ENCODE results near the gene CHRNA4.

DNA sequence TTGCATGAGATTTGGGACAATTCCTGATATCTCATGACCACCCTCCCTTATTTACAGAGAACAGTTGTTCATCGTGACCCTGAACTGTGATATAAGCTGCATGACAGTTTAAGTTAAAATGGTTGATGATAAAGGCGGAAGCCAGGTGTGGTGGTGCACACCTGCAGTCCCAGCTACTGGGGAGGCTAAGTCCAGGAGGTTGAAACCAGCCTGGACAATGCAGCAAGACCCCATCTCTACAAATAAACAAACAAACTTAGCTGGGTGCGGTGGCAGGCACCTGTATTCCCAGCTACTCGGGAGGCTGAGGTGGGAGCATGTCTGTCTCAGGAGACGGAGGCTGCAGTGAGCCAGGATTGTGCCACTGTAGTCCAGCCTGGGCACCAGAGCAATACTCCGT, 44.1 kb downstream of the CHRNA4 start:
- TF ChIP-seq ZNF446 (CRISPR knock-in tag; IDR thresholded peaks at IDR 0.05) (no peak), MAFK (conservative IDR thresholded peaks at IDR 0.05 in 1 of 2, IDR thresholded peaks at IDR 0.05 in 1 of 2; ENCODE audit: low read length in 2 of 2) (no peak), POLR2AphosphoS5 (IDR thresholded peaks at IDR 0.05; ENCODE audit: low read depth, low read length) (no peak), ZFX (CRISPR knock-in tag; IDR thresholded peaks at IDR 0.05; ENCODE audit: low read depth) (no peak), ARNTL (CRISPR knock-in tag; IDR thresholded peaks at IDR 0.05) (no peak), YEATS4 (CRISPR knock-in tag; IDR thresholded peaks at IDR 0.05; ENCODE audit: borderline replicate concordance) (no peak), PRPF4 (IDR thresholded peaks at IDR 0.05; ENCODE audit: low read depth, low read length, poor library complexity, severe bottlenecking) (no peak), NBN (conservative IDR thresholded peaks at IDR 0.05) (no peak), SIX1 (CRISPR knock-in tag; IDR thresholded peaks at IDR 0.05; ENCODE audit: borderline replicate concordance) (no peak), ZNF790 (CRISPR knock-in tag; IDR thresholded peaks at IDR 0.05; ENCODE audit: borderline replicate concordance) (no peak)
- TF ChIP-seq, protein P1, sequence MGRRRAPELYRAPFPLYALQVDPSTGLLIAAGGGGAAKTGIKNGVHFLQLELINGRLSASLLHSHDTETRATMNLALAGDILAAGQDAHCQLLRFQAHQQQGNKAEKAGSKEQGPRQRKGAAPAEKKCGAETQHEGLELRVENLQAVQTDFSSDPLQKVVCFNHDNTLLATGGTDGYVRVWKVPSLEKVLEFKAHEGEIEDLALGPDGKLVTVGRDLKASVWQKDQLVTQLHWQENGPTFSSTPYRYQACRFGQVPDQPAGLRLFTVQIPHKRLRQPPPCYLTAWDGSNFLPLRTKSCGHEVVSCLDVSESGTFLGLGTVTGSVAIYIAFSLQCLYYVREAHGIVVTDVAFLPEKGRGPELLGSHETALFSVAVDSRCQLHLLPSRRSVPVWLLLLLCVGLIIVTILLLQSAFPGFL (CRISPR knock-in tag; IDR thresholded peaks at IDR 0.05), result no peak
